NCI-H2196 (cell line): ENCODE results near the gene CTSZ.
"Not testable (repeated sequence)": the region's sequence is repeated elsewhere in the genome, so short reads cannot be mapped to it uniquely, and the experiment has no call there.

Source experiments
- DNase-seq: peaks from one replicate; lab custom pipeline; 2025; ENCODE audit not compliant: unreplicated experiment; lab: John Stamatoyannopoulos, UW

Gene CTSZ

GRCh38 chr20:59014680-59015389, 7.8 kb upstream of the CTSZ start:
- DNase-seq = no peak

GRCh38 chr20:59013959-59014608, 7.0 kb upstream of the CTSZ start:
- no peak for DNase-seq

GRCh38 chr20:59013031-59013951, 6.2 kb upstream of the CTSZ start:
- no peak for DNase-seq

DNA sequence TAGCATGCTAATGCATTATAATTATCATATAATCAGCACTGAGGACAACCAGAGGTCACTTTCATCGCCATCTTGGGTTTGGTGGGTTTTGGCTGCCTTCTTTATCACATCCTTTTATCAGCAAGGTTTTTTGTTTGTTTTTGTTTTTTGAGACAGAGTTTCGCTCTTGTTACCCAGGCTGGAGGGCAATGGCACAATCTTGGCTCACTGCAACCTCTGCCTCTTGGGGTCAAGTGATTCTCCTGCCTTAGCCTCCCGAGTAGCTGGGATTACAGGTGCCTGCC, 4.8 kb upstream of the CTSZ start:
- DNase-seq = not testable (repeated sequence)

DNA sequence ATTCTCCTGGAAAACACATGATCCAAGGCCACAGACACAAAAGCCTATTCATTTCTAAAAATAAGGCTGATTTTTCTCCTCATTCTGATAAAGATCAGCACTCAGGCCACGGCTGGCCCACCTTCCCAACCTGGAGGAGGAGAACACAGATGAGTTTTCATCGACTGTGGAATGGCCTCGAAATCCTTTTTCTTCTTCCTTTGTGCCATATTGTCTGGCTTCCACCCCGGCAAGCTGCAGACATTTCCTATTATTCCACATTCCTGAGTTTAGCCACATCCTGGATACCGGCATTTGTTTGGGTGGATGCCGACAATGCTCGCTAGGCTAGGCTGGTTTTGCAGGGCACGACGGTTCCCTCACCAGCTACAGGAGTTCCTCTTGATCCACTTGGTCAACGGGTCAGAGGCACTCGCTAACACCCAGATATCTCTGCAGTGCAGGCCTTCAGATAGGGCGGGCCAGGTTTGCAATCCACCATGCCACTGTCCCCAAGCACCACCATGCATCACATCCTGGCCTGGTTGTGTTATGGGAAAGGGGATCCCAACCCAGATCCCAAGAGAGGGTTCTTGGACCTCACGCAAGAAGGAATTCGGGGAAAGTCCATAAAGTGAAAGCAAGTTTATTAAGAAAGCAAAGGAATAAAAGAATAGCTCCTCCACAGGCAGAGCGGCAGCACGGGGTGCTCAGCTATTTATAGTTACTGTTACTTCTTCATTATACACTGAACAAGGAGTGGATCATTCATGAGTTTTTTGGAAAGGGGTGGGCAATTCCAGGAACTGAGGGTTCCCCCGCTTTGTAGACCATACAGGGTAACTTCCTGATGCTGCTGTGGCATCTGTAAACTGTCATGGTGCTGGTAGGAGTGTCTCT, 4.2 kb upstream of the CTSZ start:
- no peak for DNase-seq

DNA sequence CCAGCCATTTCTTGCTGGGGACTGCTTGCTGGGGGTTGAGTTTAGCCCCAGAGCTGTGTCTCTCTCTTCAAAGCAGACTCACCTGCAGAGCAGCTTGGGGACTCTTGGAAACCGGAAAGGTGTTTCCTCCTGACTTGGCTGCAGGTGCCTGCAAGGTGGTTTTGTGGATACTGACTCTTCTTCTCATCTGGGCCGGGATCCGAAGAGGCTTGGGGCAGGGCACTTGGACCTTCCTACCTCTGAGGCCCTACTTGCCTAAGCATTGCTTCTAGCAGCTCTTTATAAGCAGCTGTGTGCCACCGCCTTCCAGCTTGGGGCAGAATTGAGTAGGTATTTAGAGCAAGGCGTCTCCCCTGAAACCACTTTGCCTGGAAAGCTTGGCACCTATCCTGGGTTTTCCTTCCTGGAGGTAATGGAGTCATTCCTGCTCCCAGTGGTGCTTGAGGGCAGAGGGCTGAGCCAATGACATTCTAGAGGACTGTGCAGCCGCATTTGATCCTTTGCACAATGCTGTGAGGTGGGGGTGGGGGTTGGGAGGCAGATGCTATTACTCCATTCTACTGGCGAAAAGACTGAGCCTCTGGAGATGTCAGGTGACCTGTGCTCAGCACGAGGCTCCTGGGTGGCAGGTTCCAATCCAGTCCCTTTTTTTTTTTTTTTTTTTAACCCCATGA, 3.4 kb upstream of the CTSZ start:
- DNase-seq = peak; percentile 25

- no peak for DNase-seq
Measured at GRCh38 chr20:59008715-59009336, 1.8 kb upstream of the CTSZ start.

DNA sequence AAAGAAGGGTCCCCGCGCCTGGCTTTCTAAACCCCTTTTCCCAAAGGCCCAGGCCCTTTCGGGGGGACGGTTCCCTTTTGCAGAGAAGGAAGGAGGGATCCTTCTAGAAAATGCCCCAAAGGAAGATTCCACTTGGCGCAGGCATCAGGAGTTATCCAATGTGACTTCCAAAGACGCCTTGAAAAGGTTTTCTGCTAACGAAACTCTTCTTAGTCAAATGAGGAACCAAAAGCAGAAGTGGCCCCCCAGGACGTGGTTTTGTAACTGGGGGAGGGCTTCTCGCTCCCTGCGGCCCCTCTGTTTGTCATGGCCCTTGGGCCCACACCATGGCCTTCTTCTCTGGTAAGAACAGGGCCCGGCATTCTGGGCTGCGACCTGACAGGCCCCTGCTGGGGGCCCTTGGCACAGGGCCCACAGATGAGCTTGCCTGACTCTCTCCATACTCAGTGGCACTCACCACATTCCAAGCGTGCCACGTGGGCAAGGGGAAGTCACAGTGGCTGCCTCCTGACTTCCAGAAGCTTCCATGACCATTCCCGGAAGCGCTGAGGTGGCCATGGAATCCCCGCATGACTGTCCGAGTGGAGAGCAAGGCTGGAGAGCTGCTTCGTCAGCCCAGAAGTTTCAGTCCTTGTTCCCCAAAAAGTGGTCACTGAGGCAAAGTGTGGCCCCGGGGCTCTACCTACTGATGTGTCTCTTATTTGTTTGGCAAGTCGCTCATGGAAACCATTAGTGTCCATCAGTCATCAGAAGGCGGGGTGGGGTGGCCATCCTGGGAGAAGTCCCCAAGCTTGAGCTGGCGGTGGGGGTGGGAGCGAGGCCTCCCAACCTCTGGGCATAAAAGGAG, 834 bp upstream of the CTSZ start:
- no peak for DNase-seq

DNA sequence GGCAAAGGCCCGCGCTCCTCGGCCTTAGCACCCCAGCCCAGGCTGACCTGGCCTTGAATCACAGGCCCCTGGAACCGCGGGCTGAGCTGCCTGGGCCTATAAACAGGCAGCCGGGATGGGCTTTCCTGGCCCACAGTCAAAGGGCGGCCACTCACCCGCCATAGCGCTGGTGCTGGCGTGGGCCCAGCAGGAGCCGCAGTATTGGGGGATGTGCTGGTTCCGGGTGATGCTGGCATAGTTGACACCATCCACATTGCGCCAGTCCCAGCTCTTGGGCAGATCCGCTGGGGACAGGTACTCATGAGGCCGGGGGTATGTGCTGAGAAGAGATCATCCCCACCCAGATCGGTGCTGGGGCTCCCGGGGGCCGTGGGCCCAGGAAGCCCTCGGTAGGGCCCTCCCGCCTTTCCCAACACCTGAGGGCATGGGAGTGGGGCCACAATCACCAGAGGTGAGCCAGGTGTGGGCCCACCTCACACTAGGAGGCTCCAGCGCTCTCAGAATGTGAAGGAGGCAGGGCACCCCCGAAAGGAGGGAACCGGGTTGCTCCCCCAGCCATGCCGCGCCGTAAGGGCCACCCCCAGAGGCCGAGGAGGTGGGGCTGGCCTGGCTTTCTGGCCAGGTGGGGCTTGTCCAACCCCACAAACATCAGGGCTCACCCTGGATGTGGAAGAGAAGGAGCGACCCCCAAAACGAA, 739 bp downstream of the CTSZ start:
- no peak for DNase-seq

DNA sequence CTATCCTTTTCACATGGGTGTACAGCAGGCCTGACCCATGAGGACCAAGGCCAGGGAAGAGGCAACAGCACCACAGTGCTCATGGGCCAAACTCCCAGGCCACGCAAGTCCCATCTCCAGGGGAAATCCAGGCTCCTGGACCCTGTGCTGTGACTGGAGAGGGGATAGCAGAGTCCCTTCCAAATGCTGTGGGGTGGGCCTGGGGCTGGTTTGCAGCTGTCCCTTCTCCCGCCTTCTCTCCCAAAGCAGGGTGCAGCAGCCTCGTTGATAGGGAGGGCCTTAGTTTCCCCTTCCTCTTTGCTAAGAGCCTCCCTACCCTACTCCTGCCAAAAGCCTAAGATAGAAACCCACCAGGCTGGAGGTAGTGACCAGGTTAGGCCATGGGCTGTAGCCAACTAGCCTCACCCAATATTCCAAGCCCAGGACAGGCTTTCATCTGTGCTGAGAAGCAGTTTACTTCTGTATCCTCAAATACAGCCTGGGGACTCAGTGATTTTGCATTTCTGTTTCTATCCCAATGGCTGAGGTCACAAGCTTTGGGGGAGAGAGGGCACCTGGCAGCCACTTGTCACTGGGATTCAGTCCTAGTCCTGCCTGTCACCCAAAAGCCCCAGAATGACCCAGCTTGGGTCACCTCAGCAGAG, 1.4 kb downstream of the CTSZ start:
- no peak for DNase-seq

- no peak for DNase-seq
Measured at GRCh38 chr20:59004763-59005522, 2.1 kb downstream of the CTSZ start.

DNA sequence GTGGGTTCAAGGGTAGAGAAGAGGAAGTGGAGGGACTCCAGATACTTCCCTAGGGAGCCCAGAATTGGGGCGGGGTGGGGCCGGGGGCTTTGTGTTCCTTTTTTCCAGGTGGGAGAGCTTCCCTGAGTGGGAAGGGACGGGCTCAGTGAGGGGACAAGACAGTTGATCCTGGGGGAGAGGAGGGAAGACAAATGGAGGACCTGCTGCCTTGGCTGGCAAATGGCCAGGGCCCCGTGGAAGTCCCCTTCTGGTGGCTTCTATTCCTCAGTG, 2.6 kb downstream of the CTSZ start:
- DNase-seq = no peak

DNA sequence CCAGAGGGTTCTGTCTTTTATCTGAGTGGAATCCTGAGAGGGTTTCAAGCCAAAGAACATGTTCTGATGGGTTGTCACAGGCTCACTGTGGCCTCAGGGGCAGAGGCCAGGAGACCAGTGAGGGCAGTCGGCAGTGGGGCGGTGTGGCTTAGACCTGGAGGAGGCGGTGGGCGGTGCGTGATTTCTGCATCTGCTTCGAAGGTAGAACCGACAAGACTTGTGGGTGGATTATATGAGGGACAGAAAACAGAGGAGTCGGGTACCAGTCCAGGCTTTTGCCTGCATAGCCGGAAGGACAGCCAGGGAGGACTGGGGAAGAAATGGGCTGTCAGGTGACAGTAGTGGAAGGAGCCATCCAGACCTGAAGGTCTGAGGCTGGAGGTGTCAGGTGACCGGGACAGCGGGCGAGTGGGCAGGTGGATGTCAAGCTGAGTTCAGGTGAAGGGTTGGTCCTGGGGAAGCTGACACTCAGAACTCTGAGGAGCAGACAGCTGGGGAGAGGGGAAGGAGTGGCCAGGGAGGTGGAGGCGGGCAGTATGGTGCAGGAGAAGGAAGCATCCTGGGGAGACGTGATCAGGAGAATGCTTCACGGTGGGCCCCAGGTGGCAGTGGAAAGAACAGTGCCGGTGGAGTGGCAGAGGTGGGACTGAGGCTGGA, 3.1 kb downstream of the CTSZ start:
- no peak for DNase-seq

DNA sequence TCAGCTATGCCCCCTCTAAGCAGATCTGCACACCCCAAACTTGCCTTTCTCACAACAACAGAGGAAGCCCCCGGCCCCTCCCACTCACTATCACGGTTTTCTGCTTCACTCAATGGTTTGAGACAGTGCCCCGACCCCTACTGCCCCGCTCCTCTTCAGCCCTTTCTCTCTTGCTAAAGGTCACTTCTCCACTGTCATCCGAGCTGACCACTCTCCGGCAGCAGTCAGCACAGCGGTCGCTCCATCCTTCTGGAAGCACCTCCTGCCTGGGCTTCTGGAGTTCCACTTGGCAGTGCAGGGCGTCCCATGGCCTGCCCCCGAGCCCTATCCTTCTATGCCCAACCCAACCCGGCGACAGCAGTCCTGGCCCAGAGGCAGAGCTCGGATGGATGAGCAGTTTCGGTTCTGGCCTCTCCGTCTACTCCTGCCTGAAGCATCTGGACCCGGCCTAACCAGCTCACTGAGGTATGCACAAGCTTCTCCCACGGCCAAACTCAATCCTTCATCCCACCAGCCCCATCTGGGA, 4.1 kb downstream of the CTSZ start:
- no peak for DNase-seq

- no peak for DNase-seq
Measured at GRCh38 chr20:59002388-59002787, 4.7 kb downstream of the CTSZ start.

- no peak for DNase-seq
Measured at GRCh38 chr20:59001449-59002171, 5.4 kb downstream of the CTSZ start.
